GM08714 (cell line): ENCODE results near the gene SLC6A6.

ENCODE experiments used
- H3K4me3 ChIP-seq: fragments of 200-500 bp; sonication (Bioruptor generic); 2 replicates; pipeline ENCODE4 v1.5.1; 2014; ENCODE audit warnings: mild to moderate bottlenecking, low read length, inconsistent platforms
- ZNF274 ChIP-seq: IDR thresholded peaks from 2 replicates; pipeline ENCODE4 v1.6.1; 2012; ENCODE audit warnings: mild to moderate bottlenecking, low read depth, low read length

SLC6A6 gene

DNA sequence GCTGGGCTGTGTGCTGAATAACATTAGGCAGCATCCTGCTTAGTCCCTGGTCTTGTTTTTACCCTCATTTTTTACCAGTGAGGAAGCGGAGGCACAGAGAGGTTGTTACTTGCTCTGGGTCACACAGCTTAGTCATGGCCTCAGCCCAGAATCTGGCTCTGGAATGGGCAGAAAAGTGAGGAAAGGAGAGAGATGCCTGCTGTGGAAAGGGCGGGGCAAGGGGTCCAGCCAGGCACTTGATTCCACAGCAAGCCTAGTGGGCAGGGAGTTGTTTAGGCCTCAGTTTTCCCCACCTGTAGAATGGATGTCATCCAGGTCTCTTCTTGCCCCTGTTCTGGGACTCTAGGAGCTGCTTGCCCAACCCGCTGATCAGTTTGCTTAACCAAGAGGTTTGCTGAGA lies 35.9 kb downstream of the SLC6A6 start:
- no peak overlapping the region for H3K4me3 ChIP-seq

DNA sequence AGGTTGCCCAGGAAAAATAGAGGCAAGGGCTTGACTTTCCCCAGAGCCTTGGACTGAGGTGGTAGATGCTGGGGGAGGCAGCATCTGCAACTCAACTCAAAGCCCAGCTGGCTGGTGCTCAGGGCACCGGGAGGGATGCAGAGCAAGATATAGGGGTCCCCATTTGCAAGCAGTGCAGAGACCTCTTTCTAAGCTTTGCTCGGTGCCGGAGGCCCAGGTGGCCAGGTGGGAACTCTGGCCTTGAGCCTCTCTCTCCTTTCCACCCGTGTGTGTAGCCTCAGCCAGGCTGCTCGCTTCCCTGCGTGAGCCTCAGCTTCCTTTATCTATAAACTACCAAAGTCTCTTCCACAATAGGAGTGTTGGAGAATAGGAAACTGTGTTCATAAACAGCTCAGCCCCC lies 36.5 kb downstream of the SLC6A6 start:
- TF ChIP-seq ZNF274, result no peak
- no peak overlapping the region for H3K4me3 ChIP-seq

More for the DNA sequence above, 35.9 kb downstream of the SLC6A6 start:
- no peak for TF ChIP-seq ZNF274

DNA sequence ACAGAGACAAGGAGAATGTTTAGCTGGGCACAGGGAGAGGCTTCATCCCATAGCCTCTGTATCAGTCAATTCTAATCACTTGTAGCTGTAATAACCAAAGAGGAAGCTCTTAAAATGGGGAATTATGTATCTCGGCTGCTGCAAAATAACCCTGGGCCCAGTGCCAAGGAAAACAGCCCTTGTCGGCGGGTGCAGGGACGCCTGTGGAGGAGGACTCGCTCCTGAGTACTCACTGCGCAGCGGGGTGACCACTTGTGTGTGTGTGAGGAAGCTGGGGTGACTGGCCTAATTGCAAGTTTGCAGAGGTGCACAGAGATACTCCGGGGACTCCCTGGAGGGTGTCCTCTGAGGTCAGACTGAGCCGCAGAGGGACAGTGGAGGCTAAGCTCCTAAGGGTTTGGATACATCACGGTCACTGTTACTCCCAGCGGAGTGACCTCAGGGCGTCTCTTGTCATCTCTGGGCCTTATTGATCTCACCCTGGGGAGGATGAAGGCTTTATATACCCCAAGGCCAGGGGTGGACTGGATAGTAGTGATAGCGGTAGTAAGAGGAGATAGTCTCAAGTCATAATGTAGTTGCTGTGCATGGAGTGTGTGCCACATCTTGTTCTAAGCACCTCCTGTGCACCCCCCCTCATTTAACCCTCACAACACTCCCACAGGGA lies 37.2 kb downstream of the SLC6A6 start:
- TF ChIP-seq ZNF274, result no peak
- no peak overlapping the region for H3K4me3 ChIP-seq

DNA sequence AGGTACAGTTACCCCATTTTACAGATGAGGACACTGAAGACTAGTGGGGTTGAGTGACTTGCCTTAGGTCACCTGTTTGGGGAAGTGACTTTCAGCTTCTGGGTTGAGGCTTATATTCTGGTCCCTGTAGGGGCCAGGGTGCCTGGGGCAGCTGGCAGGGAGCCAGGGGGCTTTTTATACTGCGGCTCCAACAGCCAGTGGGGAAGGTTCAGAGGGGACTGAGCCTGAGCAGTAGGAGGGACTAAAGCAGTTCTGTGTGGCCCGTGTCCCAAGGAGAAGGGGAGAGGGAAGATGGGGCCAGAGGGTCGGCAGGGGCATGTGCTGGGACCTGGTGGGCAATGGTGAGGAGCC lies 37.7 kb downstream of the SLC6A6 start:
- H3K4me3 ChIP-seq, result no peak overlapping the region
- TF ChIP-seq ZNF274, result no peak

DNA sequence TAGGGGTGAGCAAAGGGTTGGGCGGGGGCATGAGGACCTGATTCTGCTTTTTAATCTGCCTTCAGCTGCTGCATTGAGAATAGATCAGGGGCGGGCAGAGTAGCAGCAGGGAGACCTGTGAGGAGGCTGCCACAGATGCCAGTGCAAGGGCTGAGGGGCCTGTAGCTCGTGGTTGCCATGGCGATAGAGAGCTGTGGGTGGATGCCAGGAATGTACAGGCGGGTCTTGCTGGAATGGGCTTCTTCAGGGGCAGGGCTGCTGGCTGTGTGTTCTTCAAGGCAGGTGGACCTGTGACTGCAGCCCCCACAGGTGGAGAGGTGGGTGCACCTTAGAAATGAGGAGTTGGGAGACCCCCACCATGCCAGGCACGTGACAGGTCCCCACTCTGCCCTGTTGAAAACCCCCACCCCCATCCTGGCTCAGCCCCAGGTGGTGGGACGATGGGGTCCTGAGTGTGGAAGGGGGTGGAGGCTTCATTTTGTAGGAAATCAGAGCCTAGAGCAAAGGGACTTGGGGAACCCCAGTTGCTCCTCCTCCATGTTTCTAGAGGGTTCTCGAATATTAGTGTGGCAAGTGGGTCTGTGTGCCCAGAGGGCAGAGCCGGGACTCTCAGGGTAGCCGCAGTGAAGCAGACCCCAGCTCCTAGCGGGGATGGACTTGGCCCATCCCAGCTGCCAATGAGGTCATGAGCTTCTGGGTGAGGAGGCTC lies 38.3 kb downstream of the SLC6A6 start:
- TF ChIP-seq ZNF274, result no peak
- H3K4me3 ChIP-seq, result no peak overlapping the region

DNA sequence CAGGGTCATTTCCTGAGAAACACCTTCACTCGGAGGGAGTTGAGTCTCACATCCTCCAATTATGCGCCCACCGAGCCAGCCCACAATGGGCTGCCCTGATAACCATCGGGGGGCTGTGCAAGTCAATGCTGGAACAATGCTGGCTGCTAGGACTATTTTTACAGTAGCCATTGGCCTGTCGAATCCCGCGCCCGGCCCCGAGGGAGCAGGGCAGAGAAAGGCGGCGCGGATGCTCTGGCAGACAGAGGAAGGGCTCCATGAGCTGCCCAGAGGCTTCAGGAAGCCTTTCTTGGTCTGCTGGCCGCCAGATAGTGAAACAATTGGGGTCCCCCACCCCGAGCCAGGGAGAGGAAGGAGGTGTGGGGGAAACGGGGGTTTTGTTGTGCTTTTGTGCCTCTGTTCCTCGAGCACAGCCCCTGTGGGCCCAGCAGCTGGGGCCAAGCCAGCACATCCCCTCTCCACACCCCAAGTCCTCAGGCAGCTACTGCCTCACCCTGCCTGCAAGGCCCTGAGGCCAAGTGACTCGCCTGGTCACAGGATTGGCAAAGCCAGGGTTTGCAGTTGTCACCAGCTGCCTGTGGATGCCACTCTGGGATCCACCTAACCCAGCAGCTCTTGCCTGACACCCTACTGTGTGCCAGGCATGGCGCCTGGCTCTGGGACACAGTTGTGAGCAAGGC lies 39.0 kb downstream of the SLC6A6 start:
- TF ChIP-seq ZNF274, result no peak
- H3K4me3 ChIP-seq, result no peak overlapping the region

DNA sequence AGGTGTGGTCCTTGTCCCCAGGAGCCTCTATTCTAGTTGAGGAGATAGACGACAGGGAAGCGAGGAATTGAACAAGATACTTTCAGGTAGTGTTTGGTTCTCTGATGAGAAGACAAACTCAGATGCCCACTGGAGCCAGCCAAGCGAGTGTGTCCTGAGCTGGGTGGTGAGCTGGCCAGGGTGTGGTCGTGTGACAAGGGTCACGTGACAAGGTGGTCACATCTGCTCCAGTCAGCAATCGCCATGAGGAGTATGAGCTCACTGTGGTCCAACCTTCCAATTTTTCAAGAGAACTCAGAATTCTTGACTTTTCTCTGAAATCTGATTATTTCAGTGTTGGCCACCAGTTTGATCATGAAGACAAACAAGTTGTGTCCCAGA lies 39.5 kb downstream of the SLC6A6 start:
- TF ChIP-seq ZNF274, result no peak
- H3K4me3 ChIP-seq, result no peak overlapping the region

DNA sequence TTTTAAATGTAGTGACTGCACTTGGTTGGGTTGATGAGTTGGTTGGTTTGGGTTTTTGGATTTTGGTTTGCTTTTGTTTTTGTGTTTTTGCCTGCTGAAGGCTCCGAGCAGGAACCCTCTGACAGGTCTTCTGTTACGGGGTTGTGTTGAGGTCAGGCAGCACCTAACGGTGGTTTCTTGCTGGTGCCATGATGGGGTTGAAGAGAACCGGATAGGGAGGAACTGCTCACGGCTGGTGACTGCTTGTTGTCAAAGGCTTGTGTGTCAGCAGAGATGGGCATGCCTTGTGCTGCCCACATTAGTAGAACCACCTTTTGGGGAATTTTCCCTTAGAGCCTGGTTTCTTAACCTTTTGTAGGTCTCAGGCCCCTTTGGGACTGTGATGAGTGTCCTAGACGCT lies 42.0 kb downstream of the SLC6A6 start:
- TF ChIP-seq ZNF274, result no peak
- H3K4me3 ChIP-seq, result no peak overlapping the region

DNA sequence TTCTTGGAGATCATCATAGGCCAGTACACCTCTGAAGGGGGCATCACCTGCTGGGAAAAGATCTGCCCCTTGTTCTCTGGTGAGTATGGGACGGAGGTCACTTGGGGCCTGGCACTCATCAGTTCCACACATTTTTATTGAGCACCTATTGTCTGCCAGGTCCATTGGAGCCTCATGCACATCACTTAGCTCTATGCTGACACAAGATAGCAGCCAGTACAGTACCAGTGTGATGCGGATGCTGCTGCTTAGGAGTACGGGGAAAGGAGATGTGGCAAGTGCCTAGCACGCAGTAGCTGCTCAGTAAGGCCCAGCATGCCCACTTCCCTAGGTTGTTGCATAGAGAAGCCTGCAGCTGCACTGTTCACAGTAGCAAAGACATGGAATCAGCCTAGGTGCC lies 43.4 kb downstream of the SLC6A6 start:
- no peak for TF ChIP-seq ZNF274
- no peak overlapping the region for H3K4me3 ChIP-seq

DNA sequence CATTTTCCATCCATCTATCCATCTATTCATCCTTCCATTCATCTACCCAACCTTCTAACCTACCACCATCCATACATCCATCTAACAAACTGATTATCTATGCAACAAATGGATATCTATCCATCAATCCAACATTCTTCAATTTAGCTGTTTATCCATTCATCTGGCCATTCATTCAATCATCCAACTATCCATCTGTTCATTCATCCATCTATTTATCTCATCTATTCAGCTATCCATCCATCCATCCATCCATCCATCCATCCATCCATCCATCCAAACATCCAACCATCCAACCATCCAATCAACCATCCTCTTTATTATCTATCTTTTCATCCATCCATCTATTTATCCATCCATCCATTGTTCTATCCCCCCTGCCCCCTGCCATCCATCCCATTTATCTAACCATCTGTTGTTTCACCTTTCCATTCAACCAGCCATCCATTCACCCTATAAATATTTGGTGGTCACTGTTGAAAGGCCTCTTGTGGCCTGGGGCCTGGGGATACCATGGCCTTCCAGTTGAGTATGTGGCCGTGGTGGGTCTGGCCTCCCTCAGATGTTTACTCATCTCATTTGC lies 44.7 kb downstream of the SLC6A6 start:
- H3K4me3 ChIP-seq, result no peak overlapping the region
- TF ChIP-seq ZNF274, result no peak

DNA sequence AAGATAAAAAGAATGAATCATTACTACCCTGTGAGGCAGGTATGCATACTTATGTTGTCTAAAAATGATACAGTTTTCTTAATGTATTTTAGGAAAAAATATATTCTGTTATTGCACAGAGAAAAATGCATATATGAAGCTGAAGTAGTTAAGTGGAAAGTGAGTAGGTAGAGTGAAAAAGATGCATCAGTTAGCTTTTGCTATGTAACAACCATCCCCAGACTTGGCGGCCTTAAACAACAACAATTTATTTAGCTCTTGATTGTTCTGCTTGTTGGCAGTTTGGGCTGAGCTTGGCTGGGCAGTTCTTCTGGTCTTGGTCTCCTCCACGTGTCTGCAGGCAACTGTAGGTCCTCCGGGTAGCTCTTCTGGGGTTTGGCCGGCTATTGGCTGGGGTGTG lies 45.7 kb downstream of the SLC6A6 start:
- no peak overlapping the region for H3K4me3 ChIP-seq
- no peak for TF ChIP-seq ZNF274

DNA sequence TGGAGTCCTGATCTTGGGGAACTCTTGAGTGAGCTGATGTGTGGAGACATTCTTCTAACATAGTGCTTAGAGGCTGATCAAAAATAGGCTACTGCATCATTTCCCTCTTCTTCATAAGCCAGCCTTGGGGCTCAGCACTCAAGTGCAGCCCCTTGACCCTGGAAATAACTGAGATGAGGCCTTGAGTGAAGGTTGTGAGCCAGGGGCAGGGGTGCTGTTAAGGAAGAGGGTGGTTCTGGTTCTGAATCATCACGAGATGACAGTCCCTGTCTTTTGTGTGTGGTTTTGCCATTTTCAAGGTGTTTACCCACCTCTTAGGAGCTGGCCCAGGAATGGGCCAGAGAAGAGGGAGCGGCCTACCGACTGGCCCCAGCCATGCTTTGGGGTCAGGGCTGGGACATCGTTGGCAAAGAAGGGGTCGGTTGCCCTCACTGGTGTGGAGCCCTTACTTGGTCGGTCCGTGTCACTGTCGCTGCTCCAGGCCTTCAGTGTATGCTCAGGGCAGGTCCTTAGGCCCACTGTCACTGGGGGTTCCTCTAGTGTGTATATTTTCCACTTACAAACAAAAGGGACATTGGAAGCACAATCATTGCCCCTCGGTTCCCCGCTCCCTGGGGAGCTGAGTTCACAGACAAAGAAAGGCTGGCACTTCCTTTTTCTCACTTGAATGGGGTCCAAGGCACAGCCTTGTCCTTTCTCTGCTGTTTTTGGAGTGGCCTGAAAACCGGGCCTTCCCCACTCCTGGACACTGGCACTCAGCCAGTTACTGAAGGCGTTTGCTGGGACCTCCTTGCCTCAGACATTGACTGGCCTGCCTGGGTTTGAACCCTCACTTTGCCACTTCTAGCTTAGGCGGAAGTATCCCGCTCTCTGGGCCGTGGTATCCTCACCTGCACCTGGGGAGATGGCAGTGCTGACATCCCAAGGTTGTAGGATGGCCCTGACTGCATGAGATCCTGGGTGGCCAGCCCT lies 46.6 kb downstream of the SLC6A6 start:
- no peak overlapping the region for H3K4me3 ChIP-seq
- no peak for TF ChIP-seq ZNF274

DNA sequence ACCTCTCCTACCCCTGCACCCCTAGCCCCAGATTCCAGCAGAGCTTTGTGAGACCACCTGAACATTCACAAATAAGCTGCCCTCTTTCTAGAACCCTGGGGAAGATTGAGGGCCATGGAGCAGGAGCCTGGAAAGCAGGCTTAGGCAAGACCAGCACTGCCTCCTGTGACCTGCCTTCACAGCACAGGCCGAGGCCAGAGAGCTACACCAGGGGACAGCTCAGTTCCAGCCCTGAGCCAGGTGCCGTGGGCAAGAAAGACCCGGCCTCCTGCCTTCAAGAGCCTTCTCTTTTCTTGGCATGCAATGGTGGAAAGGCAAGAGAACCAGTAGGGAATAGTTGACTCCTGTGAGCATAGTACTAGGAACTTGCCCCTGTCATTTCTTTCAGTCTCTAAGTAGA lies 48.1 kb downstream of the SLC6A6 start:
- TF ChIP-seq ZNF274, result no peak
- H3K4me3 ChIP-seq, result no peak overlapping the region
